Inferior parietal cortex (tissue), 1 donor: ENCODE results near the gene CDC7.

Experiments used
- DNase-seq: peaks from one replicate; pipeline ENCODE4 v3.0.0-alpha.2; 2016; ENCODE audit errors: extremely low spot score

CDC7 gene

GRCh38 chr1:91549041-91549735 lies 48.5 kb downstream of the CDC7 start:
- DNase-seq: no peak

GRCh38 chr1:91550961-91551360 lies 50.3 kb downstream of the CDC7 start:
- no peak for DNase-seq

DNA sequence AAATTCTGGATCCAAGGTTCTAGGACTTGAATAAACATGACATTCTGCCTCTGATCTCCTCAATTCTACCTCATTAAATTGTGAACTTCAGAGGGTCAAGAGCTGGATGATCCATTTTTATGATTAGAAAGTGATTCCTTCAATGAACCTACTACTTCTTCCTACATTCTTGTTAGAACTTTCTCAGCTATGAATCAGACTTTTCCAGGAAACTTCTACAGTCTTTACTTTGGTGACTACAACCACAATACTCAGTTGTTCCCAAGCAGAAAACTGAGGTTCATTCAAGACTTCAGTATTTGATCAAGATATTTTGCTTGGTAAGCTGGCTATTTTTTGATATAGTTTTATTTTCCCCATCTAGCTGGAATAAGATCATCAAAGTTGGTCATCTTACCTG lies 51.4 kb downstream of the CDC7 start:
- no peak for DNase-seq

- DNase-seq: no peak
Measured at GRCh38 chr1:91552596-91552995, 51.9 kb downstream of the CDC7 start.

- no peak for DNase-seq
Measured at GRCh38 chr1:91553177-91553591, 52.5 kb downstream of the CDC7 start.

GRCh38 chr1:91555074-91555730 lies 54.6 kb downstream of the CDC7 start:
- no peak for DNase-seq

GRCh38 chr1:91555821-91556531 lies 55.3 kb downstream of the CDC7 start:
- DNase-seq: no peak

- DNase-seq: no peak
Measured at GRCh38 chr1:91556556-91556955, 55.9 kb downstream of the CDC7 start.

DNA sequence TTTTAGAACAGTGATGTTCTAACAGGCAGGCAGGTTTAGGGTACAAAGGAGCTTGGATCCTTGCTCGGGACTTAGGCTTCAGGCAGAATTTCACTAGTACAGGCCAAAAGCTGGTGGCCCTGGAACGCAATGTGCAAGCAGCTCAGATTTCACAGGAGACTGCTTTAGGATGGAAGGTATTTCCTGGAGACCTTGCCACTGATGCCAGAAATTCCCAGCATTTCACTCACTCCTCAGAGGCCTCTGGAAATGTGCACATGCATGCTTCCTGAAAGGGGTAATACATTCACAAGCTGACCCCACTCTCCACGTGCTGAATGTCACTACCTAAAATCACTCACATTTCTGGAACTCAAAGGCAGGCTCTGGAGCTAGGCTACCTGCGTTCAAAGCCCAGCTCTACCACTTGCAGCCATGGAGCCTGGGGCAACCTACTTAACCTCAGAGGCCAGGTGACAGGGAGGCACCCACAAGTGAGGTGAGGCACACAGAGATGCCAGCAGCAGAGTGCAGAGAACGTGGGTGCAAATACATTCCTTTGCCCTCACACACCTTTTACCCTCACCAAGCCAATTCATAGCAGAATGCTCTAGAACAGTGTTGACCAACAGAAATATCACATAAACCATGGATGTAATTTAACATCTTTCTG lies 56.5 kb downstream of the CDC7 start:
- no peak for DNase-seq

- no peak for DNase-seq
Measured at GRCh38 chr1:91557826-91558225, 57.2 kb downstream of the CDC7 start.

DNA sequence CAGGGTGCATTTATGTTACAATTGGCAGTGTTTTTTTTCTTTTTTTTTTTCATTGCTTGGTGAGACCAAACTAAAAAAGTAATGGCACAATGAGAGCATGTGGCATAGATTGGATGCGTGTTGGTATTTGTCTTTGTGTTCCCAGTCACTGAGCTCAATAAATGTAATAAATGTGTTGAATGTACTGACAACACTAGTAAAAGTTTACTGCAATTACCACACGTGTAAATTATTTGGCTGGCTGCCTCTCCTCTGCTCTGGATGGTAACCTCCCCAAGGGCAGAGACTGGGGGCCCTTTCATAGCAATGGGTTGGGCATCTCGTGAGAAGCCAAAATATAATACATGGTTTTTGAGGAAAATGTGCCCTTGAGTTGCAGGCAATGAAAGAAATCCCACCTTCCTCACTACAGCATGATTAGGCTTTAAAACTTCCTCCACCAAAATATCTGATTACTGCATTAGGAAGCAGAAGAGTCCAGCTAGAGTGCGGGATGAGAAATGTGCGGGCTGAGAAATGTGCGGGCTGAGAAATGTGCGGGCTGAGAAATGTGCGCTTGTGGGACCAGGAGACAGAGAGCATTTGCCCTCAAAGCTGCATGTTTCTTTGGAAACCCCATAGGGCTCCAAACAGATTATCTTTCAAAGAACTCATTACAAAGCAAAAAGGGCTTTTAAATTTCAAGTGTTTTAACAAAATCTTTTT lies 58.5 kb downstream of the CDC7 start:
- no peak for DNase-seq

- no peak for DNase-seq
Measured at GRCh38 chr1:91559838-91560565, 59.4 kb downstream of the CDC7 start.

- DNase-seq: no peak
Measured at GRCh38 chr1:91564888-91565701, 64.4 kb downstream of the CDC7 start.

- DNase-seq: no peak
Measured at GRCh38 chr1:91567583-91567982, 66.9 kb downstream of the CDC7 start.

- DNase-seq: no peak
Measured at GRCh38 chr1:91568261-91568660, 67.6 kb downstream of the CDC7 start.

DNA sequence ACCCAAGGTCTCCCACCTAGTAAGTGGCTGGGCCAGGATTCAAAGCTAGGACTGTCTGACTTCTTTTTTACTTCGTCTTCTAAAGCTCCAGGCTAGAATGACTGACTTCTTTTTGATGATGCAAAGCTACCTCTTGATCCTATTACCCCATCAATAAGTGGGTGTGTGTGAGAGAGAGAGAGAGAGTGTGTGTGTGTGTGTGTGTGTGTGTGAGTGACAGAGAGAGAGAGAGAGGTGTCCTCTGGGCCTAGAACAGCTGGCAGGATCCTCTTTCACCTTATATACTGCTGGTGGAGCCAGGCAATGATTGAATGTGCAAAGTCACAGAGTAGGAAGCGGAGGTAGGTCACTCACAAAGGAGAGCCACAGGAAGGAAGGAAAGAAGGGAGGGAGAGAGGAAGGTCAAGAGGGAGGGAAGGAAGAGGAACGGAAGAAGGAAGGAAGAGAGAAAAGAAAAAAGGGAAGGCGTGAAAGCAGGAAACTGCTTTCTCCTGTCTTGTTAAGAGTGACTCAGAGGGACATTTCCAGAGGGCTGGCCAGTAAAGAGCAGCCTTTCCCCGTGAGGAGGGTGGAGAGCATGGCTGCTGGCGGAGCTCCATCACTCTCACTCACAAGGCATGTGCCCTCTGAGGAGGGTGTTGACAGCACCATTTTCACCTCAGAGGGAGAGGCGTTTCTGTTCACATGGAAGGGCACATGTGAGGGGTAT lies 68.9 kb downstream of the CDC7 start:
- DNase-seq: no peak

GRCh38 chr1:91570120-91570448 lies 69.4 kb downstream of the CDC7 start:
- DNase-seq: no peak

GRCh38 chr1:91572044-91572443 lies 71.4 kb downstream of the CDC7 start:
- no peak for DNase-seq
